ENCODE results near the gene ECM1.

Gene ECM1

GRCh38 chr1:150545486-150546032 is 37.6 kb downstream of the ECM1 start:
- DNase-seq (ENCODE audit: low spot score): no peak

- DNase-seq (ENCODE audit: low spot score): no peak
Observed at GRCh38 chr1:150546294-150546937, 38.5 kb downstream of the ECM1 start.

GRCh38 chr1:150548324-150548631 is 40.4 kb downstream of the ECM1 start:
- DNase-seq (ENCODE audit: low spot score): no peak

- no peak for DNase-seq (ENCODE audit: low spot score)
Observed at GRCh38 chr1:150548632-150549495, 41.0 kb downstream of the ECM1 start, which contains the start of gene ADAMTSL4. ADAMTSL4 (plus strand) TSS chr1:150549408; CDS start chr1:150552289, 2,881 bp downstream.

GRCh38 chr1:150549496-150550221 is 41.8 kb downstream of the ECM1 start:
- no peak for DNase-seq (ENCODE audit: low spot score)

- DNase-seq (ENCODE audit: low spot score): no peak
Observed at GRCh38 chr1:150550222-150551050, 42.5 kb downstream of the ECM1 start.

GRCh38 chr1:150551051-150551783 is 43.3 kb downstream of the ECM1 start:
- no peak for DNase-seq (ENCODE audit: low spot score)

- DNase-seq (ENCODE audit: low spot score): no peak
Observed at GRCh38 chr1:150551784-150552127, 43.8 kb downstream of the ECM1 start.

- peak; percentile 58 for DNase-seq (ENCODE audit: low spot score)
Observed at GRCh38 chr1:150552128-150552910, 44.4 kb downstream of the ECM1 start.

GRCh38 chr1:150552911-150553289 is 45.0 kb downstream of the ECM1 start:
- no peak for DNase-seq (ENCODE audit: low spot score)

- no peak for DNase-seq (ENCODE audit: low spot score)
Observed at GRCh38 chr1:150553392-150554085, 45.6 kb downstream of the ECM1 start.

- DNase-seq (ENCODE audit: low spot score): no peak
Observed at GRCh38 chr1:150554086-150554452, 46.2 kb downstream of the ECM1 start.

GRCh38 chr1:150555198-150555970 is 47.5 kb downstream of the ECM1 start:
- no peak for DNase-seq (ENCODE audit: low spot score)

GRCh38 chr1:150555971-150556865 is 48.3 kb downstream of the ECM1 start:
- no peak for DNase-seq (ENCODE audit: low spot score)

- no peak for DNase-seq (ENCODE audit: low spot score)
Observed at GRCh38 chr1:150557065-150557600, 49.2 kb downstream of the ECM1 start.

- DNase-seq (ENCODE audit: low spot score): no peak
Observed at GRCh38 chr1:150557813-150558212, 49.9 kb downstream of the ECM1 start.

- no peak for DNase-seq (ENCODE audit: low spot score)
Observed at GRCh38 chr1:150558303-150558704, 50.4 kb downstream of the ECM1 start.
